Hepatocyte (in vitro differentiated cells): Measurements from ENCODE around the gene TMEM176A. TPM values are rescaled to one million over a fixed set of nuclear protein-coding genes. Genes with fewer than 3 reads are reported as not detected.

Experiments used
- DNase-seq: peaks from one replicate; pipeline ENCODE4 v3.0.0-alpha.2; 2016; ENCODE audit warnings: low spot score
- H2AFZ ChIP-seq: fragments of 200-600 bp; sonication (generic); 2 replicates; pipeline ENCODE4 v1.6.0; 2016; ENCODE audit warnings: antibody characterized with exemption, mild to moderate bottlenecking
- H3K27ac ChIP-seq: fragments of 200-600 bp; sonication (generic); 2 replicates; pipeline ENCODE4 v1.5.1; 2016; ENCODE audit warnings: mild to moderate bottlenecking
- H3K27me3 ChIP-seq: fragments of 200-600 bp; sonication (generic); 2 replicates; pipeline ENCODE4 v1.6.1; 2016
- H3K36me3 ChIP-seq: fragments of 200-600 bp; sonication (generic); replicated peaks from 2 replicates; pipeline ENCODE4 v1.5.1; 2016; ENCODE audit warnings: low read depth; ENCODE audit not compliant: insufficient read depth
- H3K4me1 ChIP-seq: fragments of 200-600 bp; sonication (generic); 2 replicates; pipeline ENCODE4 v1.5.1; 2016; ENCODE audit warnings: mild to moderate bottlenecking, moderate library complexity; ENCODE audit not compliant: insufficient read depth
- H3K4me2 ChIP-seq: fragments of 200-600 bp; sonication (generic); 2 replicates; pipeline ENCODE4 v1.6.0; 2016
- H3K4me3 ChIP-seq: fragments of 200-600 bp; sonication (generic); 2 replicates; pipeline ENCODE4 v1.5.1; 2016; ENCODE audit warnings: mild to moderate bottlenecking
- H3K79me2 ChIP-seq: fragments of 200-600 bp; sonication (generic); 2 replicates; pipeline ENCODE4 v1.6.0; 2017; ENCODE audit warnings: mild to moderate bottlenecking
- H3K9me2 ChIP-seq: fragments of 200-600 bp; sonication (generic); replicated peaks from 2 replicates; pipeline ENCODE4 v1.6.0; 2017; ENCODE audit warnings: mild to moderate bottlenecking; ENCODE audit not compliant: insufficient read depth
- H3K9me3 ChIP-seq: fragments of 200-600 bp; sonication (generic); 2 replicates; pipeline ENCODE4 v1.5.1; 2016; ENCODE audit warnings: low read depth, mild to moderate bottlenecking
- H4K20me1 ChIP-seq: fragments of 200-600 bp; sonication (generic); 2 replicates; pipeline ENCODE4 v1.6.0; 2016; ENCODE audit warnings: mild to moderate bottlenecking; ENCODE audit not compliant: insufficient read depth, poor library complexity, severe bottlenecking
- EZH2 ChIP-seq: fragments of 200-600 bp; sonication (generic); IDR thresholded peaks from 2 replicates; pipeline ENCODE4 v1.6.1; 2016; ENCODE audit warnings: antibody characterized with exemption, mild to moderate bottlenecking, borderline replicate concordance
- EZH2phosphoT487 ChIP-seq: fragments of 200-600 bp; sonication (generic); IDR thresholded peaks from one replicate; pipeline ENCODE4 v1.6.1; 2018; ENCODE audit warnings: antibody characterized with exemption, mild to moderate bottlenecking, low read depth, moderate library complexity; ENCODE audit not compliant: unreplicated experiment, severe bottlenecking
- WGBS: methylation state at CpG from one replicate; pipeline ENCODE4 v1.1.6; 2016; ENCODE audit warnings: low lambda C conversion rate; ENCODE audit errors: missing lambda C conversion rate; 5-methylcytosine and 5-hydroxymethylcytosine counted together
- polyA plus RNA-seq: library from polyadenylated mRNA; unstranded; fragments of >200 nt; fragmentation: Nextera tagmentation; extraction: Ambion mirVana; gene quantifications from 2 replicates; pipeline ENCODE4 v1.2.1, GENCODE V29; 2016
- total RNA-seq: library from RNA; depleted of rRNA; stranded (reverse); fragments of >200 nt; gene quantifications from 2 replicates; pipeline ENCODE4 v1.2.3, GENCODE V29; 2014
- TF ChIP-seq, protein P1 (sequence below): fragments of 200-600 bp; sonication (generic); IDR thresholded peaks from 2 replicates; pipeline ENCODE4 v1.5.1; 2016; ENCODE audit warnings: antibody characterized with exemption, mild to moderate bottlenecking; ENCODE audit not compliant: poor library complexity

The TMEM176A gene
- total and polyA plus RNA-seq, 2 experiments from 2014 or later = 202 to 343 TPM

- no peaks in the 10 kb centered on the region for H3K79me2 ChIP-seq
- no peaks in the 10 kb centered on the region for H4K20me1 ChIP-seq
- no peak for DNase-seq
- no peak overlapping the region for H3K4me2 ChIP-seq
- H3K9me2 ChIP-seq = no peaks in the 10 kb centered on the region
- H3K4me1 ChIP-seq = peaks cover 7% of the 10 kb centered on the region
- H3K36me3 ChIP-seq = no peaks in the 10 kb centered on the region
- no peaks in the 10 kb centered on the region for H3K27me3 ChIP-seq
- no peak overlapping the region for H2AFZ ChIP-seq
- H3K9me3 ChIP-seq = no peaks in the 10 kb centered on the region
- TF ChIP-seq EZH2phosphoT487 (no peak), EZH2 (no peak)
- TF ChIP-seq, protein P1, sequence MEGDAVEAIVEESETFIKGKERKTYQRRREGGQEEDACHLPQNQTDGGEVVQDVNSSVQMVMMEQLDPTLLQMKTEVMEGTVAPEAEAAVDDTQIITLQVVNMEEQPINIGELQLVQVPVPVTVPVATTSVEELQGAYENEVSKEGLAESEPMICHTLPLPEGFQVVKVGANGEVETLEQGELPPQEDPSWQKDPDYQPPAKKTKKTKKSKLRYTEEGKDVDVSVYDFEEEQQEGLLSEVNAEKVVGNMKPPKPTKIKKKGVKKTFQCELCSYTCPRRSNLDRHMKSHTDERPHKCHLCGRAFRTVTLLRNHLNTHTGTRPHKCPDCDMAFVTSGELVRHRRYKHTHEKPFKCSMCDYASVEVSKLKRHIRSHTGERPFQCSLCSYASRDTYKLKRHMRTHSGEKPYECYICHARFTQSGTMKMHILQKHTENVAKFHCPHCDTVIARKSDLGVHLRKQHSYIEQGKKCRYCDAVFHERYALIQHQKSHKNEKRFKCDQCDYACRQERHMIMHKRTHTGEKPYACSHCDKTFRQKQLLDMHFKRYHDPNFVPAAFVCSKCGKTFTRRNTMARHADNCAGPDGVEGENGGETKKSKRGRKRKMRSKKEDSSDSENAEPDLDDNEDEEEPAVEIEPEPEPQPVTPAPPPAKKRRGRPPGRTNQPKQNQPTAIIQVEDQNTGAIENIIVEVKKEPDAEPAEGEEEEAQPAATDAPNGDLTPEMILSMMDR = no peak
- 79% methylated on average over 19 of the region's 19 CpGs for WGBS
- no peak overlapping the region for H3K27ac ChIP-seq
- H3K4me3 ChIP-seq = no peak overlapping the region
These were observed 53.8 kb downstream of the TMEM176A start for GRCh38 chr7:150854066-150855000.

Other genes starting within 250 kb of the TMEM176A start
- gene GIMAP4, start 233.4 kb upstream of the TMEM176A start, total RNA-seq = 0.63 and 1.8 TPM in 2 replicates
- not detected in 2 replicates for gene GIMAP4, start 233.4 kb upstream of the TMEM176A start, polyA plus RNA-seq
- gene GIMAP6, start 168.4 kb upstream of the TMEM176A start, total RNA-seq = 0.27 and 1.0 TPM in 2 replicates
- 0.82 TPM in 1 of 2 replicates, not detected in the other for gene GIMAP6, start 168.4 kb upstream of the TMEM176A start, polyA plus RNA-seq
- gene GIMAP2, start 115.1 kb upstream of the TMEM176A start, total RNA-seq = 1.4 and 2.4 TPM in 2 replicates
- 0.23 and 1.1 TPM in 2 replicates for gene GIMAP2, start 115.1 kb upstream of the TMEM176A start, polyA plus RNA-seq
- 0.20 TPM in 1 of 2 replicates, not detected in the other for gene GIMAP1, start 84.2 kb upstream of the TMEM176A start, total RNA-seq
- 0.13 TPM in 2 replicates for gene GIMAP1, start 84.2 kb upstream of the TMEM176A start, polyA plus RNA-seq
- 0.40 and 1.2 TPM in 2 replicates for gene GIMAP5, start 63.4 kb upstream of the TMEM176A start, total RNA-seq
- gene GIMAP5, start 63.4 kb upstream of the TMEM176A start, polyA plus RNA-seq = 0.79 TPM in 1 of 2 replicates, not detected in the other
- gene TMEM176B, start 405 bp upstream of the TMEM176A start, total RNA-seq = 200 and 263 TPM in 2 replicates
- 175 and 204 TPM in 2 replicates for gene TMEM176B, start 405 bp upstream of the TMEM176A start, polyA plus RNA-seq
- gene AOC1, start 51.7 kb downstream of the TMEM176A start, total RNA-seq = 4.7 and 9.1 TPM in 2 replicates
- 5.9 and 6.6 TPM in 2 replicates for gene AOC1, start 51.7 kb downstream of the TMEM176A start, polyA plus RNA-seq
- 8.4 and 9.4 TPM in 2 replicates for gene KCNH2, start 177.6 kb downstream of the TMEM176A start, total RNA-seq
- 9.1 and 11.3 TPM in 2 replicates for gene KCNH2, start 177.6 kb downstream of the TMEM176A start, polyA plus RNA-seq
- 8.1 and 9.8 TPM in 2 replicates for gene NOS3, start 190.2 kb downstream of the TMEM176A start, total RNA-seq
- 15.3 and 17.4 TPM in 2 replicates for gene NOS3, start 190.2 kb downstream of the TMEM176A start, polyA plus RNA-seq
- 0.64 and 0.80 TPM in 2 replicates for gene ATG9B, start 223.7 kb downstream of the TMEM176A start, total RNA-seq
- gene ATG9B, start 223.7 kb downstream of the TMEM176A start, polyA plus RNA-seq = 2.4 and 13.2 TPM in 2 replicates
- 22.6 and 24.4 TPM in 2 replicates for gene ABCB8, start 227.7 kb downstream of the TMEM176A start, total RNA-seq
- gene ABCB8, start 227.7 kb downstream of the TMEM176A start, polyA plus RNA-seq = 32.6 and 41.2 TPM in 2 replicates
- gene ASIC3, start 247.8 kb downstream of the TMEM176A start, total RNA-seq = 2.9 and 4.5 TPM in 2 replicates
- gene ASIC3, start 247.8 kb downstream of the TMEM176A start, polyA plus RNA-seq = 2.1 and 7.0 TPM in 2 replicates